ENCODE results near the gene FAM117A. TPM values are rescaled to one million over a fixed set of nuclear protein-coding genes. Genes with fewer than 3 reads are reported as not detected.

The FAM117A gene
- total and polyA plus RNA-seq, 11 donors: 5.2 to 18.5 (median 10.4) TPM

DNA sequence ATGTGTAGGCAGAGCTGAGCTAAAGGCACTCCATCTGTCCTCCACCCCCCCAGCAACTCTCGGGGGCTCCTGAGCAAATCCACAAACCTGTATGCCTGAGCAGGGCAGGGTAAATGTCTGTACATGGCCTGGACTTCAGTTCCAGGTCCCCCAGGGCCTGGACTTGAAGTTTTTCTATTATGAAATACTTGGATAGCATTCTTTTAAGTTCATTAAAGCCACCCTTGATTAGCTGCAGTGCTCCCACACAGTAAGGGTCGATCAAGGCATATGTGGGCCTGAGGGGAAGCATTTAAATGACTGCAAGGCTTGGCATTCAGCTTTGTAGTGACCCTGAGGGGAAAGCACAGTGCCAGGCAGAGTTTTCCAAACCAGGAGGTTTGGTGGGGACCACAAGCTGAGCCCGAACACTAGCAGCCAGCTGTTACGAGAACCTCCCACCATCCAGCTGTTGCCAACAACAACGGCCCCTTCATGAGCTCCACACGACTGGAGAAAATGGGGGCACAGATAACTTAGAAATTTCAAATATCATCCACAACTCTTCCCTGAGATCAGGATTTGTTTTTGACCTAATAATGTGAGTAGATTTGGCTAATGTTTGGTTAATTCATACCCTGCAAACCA is 6.7 kb downstream of the FAM117A start:
- H3K27ac ChIP-seq: peak overlapping the region in 3 of 12 donors; percentile 37 to 45 (median 44)
- peak in 1 of 4 donors; percentile 19 for ATAC-seq
- TF ChIP-seq, protein P1, sequence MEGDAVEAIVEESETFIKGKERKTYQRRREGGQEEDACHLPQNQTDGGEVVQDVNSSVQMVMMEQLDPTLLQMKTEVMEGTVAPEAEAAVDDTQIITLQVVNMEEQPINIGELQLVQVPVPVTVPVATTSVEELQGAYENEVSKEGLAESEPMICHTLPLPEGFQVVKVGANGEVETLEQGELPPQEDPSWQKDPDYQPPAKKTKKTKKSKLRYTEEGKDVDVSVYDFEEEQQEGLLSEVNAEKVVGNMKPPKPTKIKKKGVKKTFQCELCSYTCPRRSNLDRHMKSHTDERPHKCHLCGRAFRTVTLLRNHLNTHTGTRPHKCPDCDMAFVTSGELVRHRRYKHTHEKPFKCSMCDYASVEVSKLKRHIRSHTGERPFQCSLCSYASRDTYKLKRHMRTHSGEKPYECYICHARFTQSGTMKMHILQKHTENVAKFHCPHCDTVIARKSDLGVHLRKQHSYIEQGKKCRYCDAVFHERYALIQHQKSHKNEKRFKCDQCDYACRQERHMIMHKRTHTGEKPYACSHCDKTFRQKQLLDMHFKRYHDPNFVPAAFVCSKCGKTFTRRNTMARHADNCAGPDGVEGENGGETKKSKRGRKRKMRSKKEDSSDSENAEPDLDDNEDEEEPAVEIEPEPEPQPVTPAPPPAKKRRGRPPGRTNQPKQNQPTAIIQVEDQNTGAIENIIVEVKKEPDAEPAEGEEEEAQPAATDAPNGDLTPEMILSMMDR (IDR thresholded peaks at IDR 0.05): no peak
- TF ChIP-seq POLR2A (IDR thresholded peaks at IDR 0.05): no peak
- H3K36me3 ChIP-seq: peaks cover 0 to 7% (median 0%) of the 10 kb centered on the region in 9 donors
- peaks cover 0 to 78% (median 42%) of the 10 kb centered on the region in 12 donors for H3K4me1 ChIP-seq
- H3K27me3 ChIP-seq: no peaks in the 10 kb centered on the region
- H3K9me3 ChIP-seq: no peaks in the 10 kb centered on the region
- no peak overlapping the region for H3K4me3 ChIP-seq
- DNase-seq: no peak
- WGBS, 4 donors: 69 to 76% (median 75%) methylated on average over 5 to 6 of the region's 6 CpGs
- intact Hi-C loops (cut with DNase I): loop anchor here in 1 of 10 donors (5.0 kb wide), 1 partner anchor 35 kb away; no protein-coding TSS in a partner anchor

DNA sequence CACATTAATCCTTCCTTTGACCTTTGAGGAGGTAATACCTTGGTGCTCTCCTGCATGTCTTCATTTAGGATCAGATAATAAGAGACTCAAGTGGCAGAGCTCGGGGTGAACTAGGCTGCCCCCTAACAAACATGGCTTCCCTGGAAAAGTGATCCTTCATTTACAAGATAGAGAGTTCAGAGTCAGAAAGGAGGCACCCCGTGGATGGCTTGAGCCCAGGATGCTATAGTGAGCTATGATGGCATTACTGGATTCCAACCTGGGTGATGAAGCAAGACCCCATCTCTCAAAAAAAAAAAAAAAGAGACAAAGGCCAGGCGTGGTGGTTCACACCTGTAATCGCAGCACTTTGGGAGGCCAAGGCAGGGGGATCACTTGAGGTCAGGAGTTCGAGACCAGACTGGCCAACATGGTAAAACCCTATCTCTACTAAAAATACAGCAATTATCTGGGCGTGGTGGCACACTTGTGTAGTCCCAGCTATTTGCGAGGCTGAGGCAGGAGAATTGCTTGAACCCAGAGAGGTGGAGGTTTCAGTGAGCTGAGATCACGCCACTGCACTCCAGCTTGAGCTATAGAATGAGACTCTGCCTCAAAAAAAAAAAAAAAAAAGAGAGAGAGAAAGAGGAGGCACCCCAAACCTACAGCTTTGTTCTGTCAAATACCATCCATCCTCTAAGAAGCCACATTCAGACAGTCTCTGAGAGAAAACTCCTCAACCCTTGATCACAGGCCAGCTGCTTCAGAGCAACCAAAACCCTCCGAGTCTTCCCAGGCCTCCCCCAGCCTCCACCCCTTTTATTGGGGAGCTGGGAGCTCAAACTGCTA is 7.4 kb downstream of the FAM117A start:
- 80 to 88% (median 85%) methylated on average over 9 of the region's 9 CpGs for WGBS, 4 donors
- Histone ChIP-seq H3K4me3 (no peak overlapping the region), H3K9me3 (no peaks in the 10 kb centered on the region), H3K36me3 (peaks cover 0 to 7% (median 0%) of the 10 kb centered on the region in 9 donors), H3K4me1 (peaks cover 0 to 74% (median 46%) of the 10 kb centered on the region in 12 donors), H3K27ac (peak overlapping the region in 3 of 12 donors; percentile 37 to 45 (median 44)), H3K27me3 (no peaks in the 10 kb centered on the region)
- DNase-seq: no peak
- TF ChIP-seq POLR2A (IDR thresholded peaks at IDR 0.05): no peak
- TF ChIP-seq, protein P1 (IDR thresholded peaks at IDR 0.05): no peak
- ATAC-seq: no peak
- intact Hi-C loops (cut with DNase I): loop anchor here in 1 of 10 donors (5.0 kb wide), 1 partner anchor 34 kb away; no protein-coding TSS in a partner anchor

DNA sequence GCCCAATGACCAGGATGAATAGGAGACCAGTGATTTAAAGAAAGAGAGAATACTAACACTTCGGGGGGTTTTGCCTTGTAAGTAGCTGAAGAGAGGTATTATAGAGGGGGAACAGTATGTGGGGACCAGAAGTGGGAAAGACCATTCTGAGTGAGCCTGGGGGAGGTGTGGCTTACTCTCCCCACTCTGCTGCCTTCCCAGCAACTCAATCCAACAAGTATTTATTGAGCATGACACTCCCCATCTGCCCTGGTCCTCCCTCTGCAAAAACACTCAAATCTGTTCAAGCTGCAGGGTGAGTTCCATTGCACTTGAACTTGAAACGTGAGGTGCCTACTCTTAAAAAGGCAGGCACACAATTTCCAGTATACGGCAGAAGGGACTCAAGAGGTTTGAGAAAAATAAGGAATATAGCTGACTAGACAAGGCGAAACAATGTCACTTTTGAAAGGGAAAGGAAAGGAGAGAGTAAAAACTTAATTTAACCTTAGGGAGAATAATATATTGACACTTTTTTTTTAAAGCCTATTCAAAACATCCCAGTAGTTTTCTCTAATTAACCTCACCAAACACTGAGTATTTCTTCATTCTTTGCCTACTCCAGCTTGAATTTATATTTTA is 8.2 kb downstream of the FAM117A start:
- 75 to 77% (median 76%) methylated on average over 4 of the region's 4 CpGs for WGBS, 4 donors
- Histone ChIP-seq H3K27me3 (no peaks in the 10 kb centered on the region), H3K36me3 (peaks cover 0 to 7% (median 0%) of the 10 kb centered on the region in 9 donors), H3K4me1 (peaks cover 0 to 66% (median 41%) of the 10 kb centered on the region in 12 donors), H3K27ac (peak overlapping the region in 1 of 12 donors; percentile 24), H3K9me3 (no peaks in the 10 kb centered on the region), H3K4me3 (no peak overlapping the region)
- intact Hi-C loops (cut with DNase I): loop anchor here in 1 of 10 donors (5.0 kb wide), 1 partner anchor 33 kb away; no protein-coding TSS in a partner anchor
- TF ChIP-seq POLR2A (IDR thresholded peaks at IDR 0.05): no peak
- TF ChIP-seq, protein P1 (IDR thresholded peaks at IDR 0.05): no peak
- DNase-seq: no peak
- no peak for ATAC-seq
